Osteocyte (in vitro differentiated cells): ENCODE results near the gene UBXN4. TPM values are rescaled to one million over a fixed set of nuclear protein-coding genes. Genes with fewer than 3 reads are reported as not detected.

ENCODE experiments used
- DNase-seq: peaks from one replicate; pipeline ENCODE4 v3.0.0; 2021; ENCODE audit warnings: mixed read lengths; ENCODE audit not compliant: unreplicated experiment; ENCODE audit errors: extremely low spot score
- H3K27ac Mint-ChIP-seq: one replicate; pipeline ENCODE4 v1.8.0; 2021; ENCODE audit warnings: mild to moderate bottlenecking, mixed read lengths; ENCODE audit not compliant: unreplicated experiment
- H3K27me3 Mint-ChIP-seq: one replicate; pipeline ENCODE4 v1.8.0; 2021; ENCODE audit warnings: mixed read lengths; ENCODE audit not compliant: unreplicated experiment
- H3K36me3 Mint-ChIP-seq: one replicate; pipeline ENCODE4 v1.8.0; 2021; ENCODE audit warnings: mixed read lengths; ENCODE audit not compliant: unreplicated experiment
- H3K4me1 Mint-ChIP-seq: one replicate; pipeline ENCODE4 v1.8.0; 2021; ENCODE audit warnings: mixed read lengths; ENCODE audit not compliant: unreplicated experiment
- H3K4me3 Mint-ChIP-seq: one replicate; pipeline ENCODE4 v1.8.0; 2021; ENCODE audit warnings: mild to moderate bottlenecking, moderate library complexity, mixed read lengths; ENCODE audit not compliant: unreplicated experiment
- H3K9me3 Mint-ChIP-seq: one replicate; pipeline ENCODE4 v1.8.0; 2021; ENCODE audit warnings: mixed read lengths; ENCODE audit not compliant: unreplicated experiment
- CTCF ChIP-seq: fragments of 200-600 bp; sonication (generic); IDR thresholded peaks from 2 replicates; pipeline ENCODE4 v1.5.0; 2021; ENCODE audit warnings: antibody characterized with exemption, mild to moderate bottlenecking, moderate library complexity
- total RNA-seq: library from RNA; stranded (reverse); gene quantifications from 2 replicates; pipeline ENCODE4 v1.2.1, GENCODE V29; 2021

Gene UBXN4
- total RNA-seq, 1 donor from 2014 or later = 118 TPM

- H3K4me3 Mint-ChIP-seq = no peak overlapping the region
- H3K27me3 Mint-ChIP-seq = no peaks in the 10 kb centered on the region
- TF ChIP-seq CTCF = no peak
- no peak overlapping the region for H3K27ac Mint-ChIP-seq
- peaks cover 15% of the 10 kb centered on the region for H3K4me1 Mint-ChIP-seq
- DNase-seq = no peak
- H3K9me3 Mint-ChIP-seq = no peaks in the 10 kb centered on the region
- H3K36me3 Mint-ChIP-seq = no peaks in the 10 kb centered on the region
Measured at GRCh38 chr2:135796606-135797005, 55.0 kb downstream of the UBXN4 start.

- H3K9me3 Mint-ChIP-seq = no peaks in the 10 kb centered on the region
- TF ChIP-seq CTCF = peak; percentile 92
- no peak overlapping the region for H3K4me3 Mint-ChIP-seq
- no peaks in the 10 kb centered on the region for H3K36me3 Mint-ChIP-seq
- peaks cover 5% of the 10 kb centered on the region for H3K4me1 Mint-ChIP-seq
- H3K27ac Mint-ChIP-seq = no peak overlapping the region
- peak; percentile 90 for DNase-seq
- H3K27me3 Mint-ChIP-seq = no peaks in the 10 kb centered on the region
Measured at GRCh38 chr2:135797497-135798274, 56.0 kb downstream of the UBXN4 start.

GRCh38 chr2:135798275-135798705 lies 56.6 kb downstream of the UBXN4 start:
- no peaks in the 10 kb centered on the region for H3K27me3 Mint-ChIP-seq
- no peak overlapping the region for H3K4me3 Mint-ChIP-seq
- H3K4me1 Mint-ChIP-seq = peaks cover 5% of the 10 kb centered on the region
- TF ChIP-seq CTCF = no peak
- no peak overlapping the region for H3K27ac Mint-ChIP-seq
- H3K9me3 Mint-ChIP-seq = no peaks in the 10 kb centered on the region
- H3K36me3 Mint-ChIP-seq = no peaks in the 10 kb centered on the region
- DNase-seq = peak; percentile 64

GRCh38 chr2:135798762-135799161 lies 57.1 kb downstream of the UBXN4 start:
- Mint-ChIP-seq H3K4me1 (peaks cover 5% of the 10 kb centered on the region), H3K27me3 (no peaks in the 10 kb centered on the region), H3K36me3 (no peaks in the 10 kb centered on the region), H3K4me3 (no peak overlapping the region), H3K27ac (no peak overlapping the region), H3K9me3 (no peaks in the 10 kb centered on the region)
- DNase-seq = no peak
- peak; percentile 33 for TF ChIP-seq CTCF

- no peak overlapping the region for H3K4me3 Mint-ChIP-seq
- no peak overlapping the region for H3K27ac Mint-ChIP-seq
- H3K9me3 Mint-ChIP-seq = no peaks in the 10 kb centered on the region
- no peaks in the 10 kb centered on the region for H3K36me3 Mint-ChIP-seq
- TF ChIP-seq CTCF = no peak
- no peak for DNase-seq
- no peaks in the 10 kb centered on the region for H3K27me3 Mint-ChIP-seq
- peaks cover 5% of the 10 kb centered on the region for H3K4me1 Mint-ChIP-seq
Measured at GRCh38 chr2:135799738-135800137, 58.1 kb downstream of the UBXN4 start.
